ENCODE data around the gene CCDC97.

- TF ChIP-seq POLR2A (IDR thresholded peaks at IDR 0.05): no peak
- TF ChIP-seq, protein P1, sequence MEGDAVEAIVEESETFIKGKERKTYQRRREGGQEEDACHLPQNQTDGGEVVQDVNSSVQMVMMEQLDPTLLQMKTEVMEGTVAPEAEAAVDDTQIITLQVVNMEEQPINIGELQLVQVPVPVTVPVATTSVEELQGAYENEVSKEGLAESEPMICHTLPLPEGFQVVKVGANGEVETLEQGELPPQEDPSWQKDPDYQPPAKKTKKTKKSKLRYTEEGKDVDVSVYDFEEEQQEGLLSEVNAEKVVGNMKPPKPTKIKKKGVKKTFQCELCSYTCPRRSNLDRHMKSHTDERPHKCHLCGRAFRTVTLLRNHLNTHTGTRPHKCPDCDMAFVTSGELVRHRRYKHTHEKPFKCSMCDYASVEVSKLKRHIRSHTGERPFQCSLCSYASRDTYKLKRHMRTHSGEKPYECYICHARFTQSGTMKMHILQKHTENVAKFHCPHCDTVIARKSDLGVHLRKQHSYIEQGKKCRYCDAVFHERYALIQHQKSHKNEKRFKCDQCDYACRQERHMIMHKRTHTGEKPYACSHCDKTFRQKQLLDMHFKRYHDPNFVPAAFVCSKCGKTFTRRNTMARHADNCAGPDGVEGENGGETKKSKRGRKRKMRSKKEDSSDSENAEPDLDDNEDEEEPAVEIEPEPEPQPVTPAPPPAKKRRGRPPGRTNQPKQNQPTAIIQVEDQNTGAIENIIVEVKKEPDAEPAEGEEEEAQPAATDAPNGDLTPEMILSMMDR (IDR thresholded peaks at IDR 0.05): no peak
Measured at GRCh38 chr19:41330481-41330880, 20.5 kb downstream of the CCDC97 start.

Measured in heart left ventricle (tissue), 13 donors.